Stimulated activated CD8-positive, alpha-beta memory T cell treated with anti-CD3 and anti-CD28 coated beads, Interleukin-12 subunit alpha, Interleukin-12 subunit beta, amount 100 ng/mL, for 4 hours (primary cell): ENCODE data around the gene NUMA1.

ENCODE experiments used
- DNase-seq: peaks from one replicate; pipeline ENCODE4 v3.0.0-alpha.2; 2020; ENCODE audit warnings: low read depth

The NUMA1 gene

DNA sequence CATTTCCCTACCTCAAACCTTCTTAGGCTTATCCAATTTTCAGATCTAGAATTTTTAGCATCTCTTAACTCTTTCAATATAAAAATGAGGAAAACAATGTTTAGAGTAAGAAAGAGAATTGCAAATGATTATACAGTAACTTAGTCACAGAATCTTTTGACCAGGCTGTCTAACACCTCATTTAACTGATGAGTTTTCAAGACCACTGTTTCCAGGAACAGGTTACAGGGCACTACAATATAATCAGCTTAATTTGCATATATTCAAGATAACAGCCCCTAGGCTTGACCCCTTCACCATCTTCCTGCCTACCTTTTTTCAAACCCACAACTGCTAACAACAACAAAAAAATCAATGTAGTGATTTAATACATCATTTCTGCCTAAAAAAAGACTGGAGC, 12.7 kb downstream of the NUMA1 start:
- no peak for DNase-seq

GRCh38 chr11:72067266-72067665, 13.1 kb downstream of the NUMA1 start:
- no peak for DNase-seq

DNA sequence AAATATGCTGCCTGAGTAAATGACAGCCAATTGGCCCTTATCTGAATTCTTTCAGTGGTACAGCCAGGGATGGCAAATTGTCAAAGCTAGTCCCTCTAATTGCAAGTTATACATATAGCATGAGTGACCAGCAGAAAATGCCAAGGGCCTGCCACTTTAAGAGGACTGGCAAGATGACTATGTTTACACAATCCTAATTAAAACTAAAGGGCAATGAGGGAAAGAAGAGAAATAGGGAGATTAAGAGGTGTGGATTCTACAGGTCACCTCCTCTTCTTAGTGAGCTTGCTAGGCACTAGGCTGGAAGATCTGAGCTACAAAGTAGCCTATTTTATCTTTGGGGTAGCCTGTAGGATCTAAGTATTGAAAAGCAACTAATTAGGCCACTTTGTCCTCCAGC, 13.5 kb downstream of the NUMA1 start:
- DNase-seq, result no peak

GRCh38 chr11:72061739-72062396, 18.5 kb downstream of the NUMA1 start:
- DNase-seq, result no peak

DNA sequence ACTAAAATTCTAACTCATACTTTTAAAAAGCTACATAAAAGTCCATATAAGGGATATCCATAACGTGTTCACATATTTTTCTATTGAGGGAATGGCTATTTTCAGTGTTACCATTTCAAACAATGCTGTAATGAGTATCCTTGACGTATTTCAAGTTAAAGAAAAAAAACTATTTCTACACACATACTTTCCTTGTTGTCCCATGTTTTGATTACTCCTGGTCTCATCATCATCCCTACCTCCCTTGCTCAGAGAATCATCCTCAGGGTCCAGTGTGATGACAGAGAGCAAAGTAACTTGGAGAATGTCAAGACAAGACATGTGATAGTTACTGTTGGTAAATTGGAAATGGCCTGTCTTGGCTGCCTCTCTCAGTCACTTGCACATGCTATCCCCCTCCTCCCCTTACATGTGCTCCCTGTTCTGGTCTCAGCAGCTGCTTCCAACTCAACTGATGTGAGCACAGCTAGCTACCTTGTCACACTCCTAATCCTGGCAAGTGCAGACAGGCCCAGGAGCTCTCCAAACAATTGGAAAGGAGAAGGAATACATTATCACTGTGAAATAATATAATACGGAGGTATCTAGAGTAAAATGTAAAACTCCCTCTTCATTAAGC, 21.8 kb downstream of the NUMA1 start:
- no peak for DNase-seq

DNA sequence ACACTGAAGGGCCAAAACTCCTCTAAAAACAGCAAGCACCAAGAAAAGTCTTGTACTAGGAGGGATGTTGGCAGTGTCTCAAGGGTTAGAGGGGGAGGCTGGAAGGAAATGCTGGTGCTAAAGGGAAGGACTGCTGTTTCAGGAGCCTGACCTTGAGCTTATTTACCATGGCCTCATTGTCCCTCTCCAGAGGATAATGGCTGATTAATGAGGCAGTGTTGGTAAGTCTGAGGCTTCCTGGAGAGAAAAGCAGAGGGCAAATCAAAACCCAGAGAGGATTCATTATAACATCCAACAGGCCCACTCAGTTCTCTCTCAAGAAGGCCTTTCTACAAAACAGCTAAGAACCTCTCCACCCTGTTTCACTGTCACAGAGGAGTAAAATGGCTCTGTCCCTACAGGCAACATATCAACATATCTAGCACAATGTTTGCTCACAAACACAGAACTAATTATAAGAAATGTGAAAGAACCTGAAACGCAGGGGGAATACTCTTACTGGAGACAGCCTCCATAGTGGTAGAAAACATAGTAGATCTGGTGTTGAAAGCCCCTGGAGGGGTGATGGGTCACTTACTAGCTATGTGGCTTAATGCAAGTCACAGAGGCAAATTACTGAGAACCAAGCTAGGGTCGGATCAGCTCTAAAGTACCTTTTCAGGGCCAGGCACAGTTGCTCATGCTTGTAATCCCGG, 31.4 kb downstream of the NUMA1 start:
- no peak for DNase-seq

GRCh38 chr11:72045849-72046248, 34.5 kb downstream of the NUMA1 start:
- no peak for DNase-seq

- no peak for DNase-seq
Measured at GRCh38 chr11:72042064-72042745, 38.1 kb downstream of the NUMA1 start.

DNA sequence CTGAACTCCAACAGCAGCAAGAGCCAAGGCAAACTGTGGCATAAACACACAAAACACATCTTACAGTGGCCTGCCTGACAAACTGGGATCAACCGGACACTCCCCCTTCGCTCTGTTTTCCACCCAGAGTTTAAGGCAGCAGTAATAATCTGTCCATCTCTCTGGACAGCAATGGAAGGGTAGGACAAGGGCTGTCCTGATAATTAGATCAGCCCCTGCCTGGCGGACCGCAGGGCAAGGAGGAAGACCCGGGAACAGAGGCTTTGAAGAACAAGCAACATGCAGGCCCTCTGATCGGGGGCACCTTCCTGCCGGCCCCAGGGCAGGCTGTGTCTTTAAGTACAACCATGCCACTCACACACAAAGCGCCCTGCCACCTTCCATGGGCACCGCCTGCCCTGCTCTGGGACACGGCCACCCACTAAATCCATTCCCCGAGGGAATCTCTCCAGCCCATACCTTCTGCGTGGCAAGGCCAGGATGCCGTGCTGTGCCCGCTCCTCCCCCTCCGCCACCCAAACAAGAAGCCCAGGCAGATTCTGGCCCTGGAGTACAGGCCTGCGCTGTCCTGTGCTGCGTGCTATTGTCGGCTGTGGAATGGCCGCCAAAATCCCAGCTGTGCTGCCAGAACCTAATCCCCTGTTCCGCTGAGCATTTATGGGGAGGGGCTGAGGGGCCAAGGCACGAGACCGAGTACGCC, 38.8 kb downstream of the NUMA1 start:
- DNase-seq, result peak; percentile 10

DNA sequence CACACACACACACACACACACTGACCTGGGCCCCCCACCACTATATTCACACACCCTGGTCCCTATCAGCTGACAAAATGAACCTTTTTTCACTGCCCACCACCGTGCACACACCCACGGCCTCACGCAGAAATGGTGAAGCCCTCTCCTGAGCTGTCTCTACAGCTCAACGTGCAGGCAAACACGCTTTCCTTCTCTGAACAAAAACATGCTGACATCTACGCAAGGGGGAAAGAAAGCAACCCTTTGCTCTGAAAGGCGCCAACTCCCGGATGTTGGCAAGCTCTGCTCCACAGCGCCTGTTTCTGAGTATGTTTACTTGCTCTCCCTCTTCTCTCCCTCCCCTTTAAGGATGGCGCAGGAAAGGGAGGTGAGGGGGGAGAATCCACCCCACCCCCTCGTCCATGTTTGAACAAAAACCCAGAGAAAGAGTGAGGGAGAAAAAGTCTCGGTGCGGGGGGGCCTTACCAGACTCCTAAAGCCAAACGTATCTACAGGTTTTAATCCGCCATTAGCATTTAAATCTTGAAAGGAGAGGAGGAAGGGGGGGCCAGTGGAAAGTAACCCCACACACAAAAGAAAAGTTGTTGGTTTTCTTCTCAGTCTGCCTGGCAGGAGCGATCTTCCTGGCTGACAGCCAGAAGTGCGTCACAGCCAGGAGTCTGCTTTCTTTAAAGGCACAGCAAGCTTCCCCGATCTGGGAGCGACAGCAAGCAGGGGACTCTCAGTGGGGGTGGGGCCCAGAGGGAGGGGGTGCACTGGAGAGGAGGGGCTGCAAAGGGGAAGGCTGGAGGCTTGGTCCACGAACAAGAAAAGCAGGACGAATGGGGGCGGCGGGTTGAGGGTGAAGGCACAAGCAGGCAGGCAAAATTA, 39.6 kb downstream of the NUMA1 start:
- peak; percentile 51 for DNase-seq

- DNase-seq, result no peak
Measured at GRCh38 chr11:72039856-72040401, 40.4 kb downstream of the NUMA1 start.

DNA sequence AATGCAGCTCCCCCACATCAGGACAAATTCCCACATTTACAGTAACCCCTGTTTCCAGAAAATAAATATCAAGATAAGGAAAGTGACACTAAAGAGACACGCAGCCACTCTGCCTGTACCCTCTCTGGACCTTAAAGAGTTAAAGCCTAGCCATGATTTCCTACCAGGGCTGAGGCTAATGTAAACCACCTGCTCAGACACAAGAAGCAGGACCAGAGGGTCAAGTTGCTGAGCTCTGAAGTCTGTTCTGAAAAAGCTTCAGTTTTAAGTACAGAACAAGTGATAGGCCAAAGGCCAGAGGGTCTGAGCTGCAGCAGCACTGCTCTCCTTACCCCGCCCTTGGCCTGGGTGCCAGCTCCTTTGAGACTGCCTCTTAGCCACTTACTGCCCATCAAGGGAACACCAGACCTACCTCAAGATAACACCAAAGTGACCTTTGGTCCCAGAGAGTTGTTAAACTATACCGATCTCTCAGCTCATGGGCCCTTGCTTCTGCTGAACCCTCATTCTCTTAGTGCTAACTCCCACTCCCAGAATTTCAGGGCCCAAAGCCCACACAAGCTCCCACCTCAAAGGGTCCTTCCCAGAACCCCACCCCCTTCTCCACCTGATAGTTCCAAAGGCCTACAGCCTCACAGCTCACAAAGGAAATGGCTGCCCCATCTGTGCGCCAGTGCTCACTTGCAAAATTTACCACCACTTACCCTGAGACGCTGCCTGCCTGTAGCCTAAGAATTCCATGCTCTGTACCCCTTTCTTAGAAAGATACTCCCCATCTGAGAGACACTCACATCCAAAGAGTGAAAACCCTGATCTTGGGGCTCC, 41.1 kb downstream of the NUMA1 start:
- no peak for DNase-seq

GRCh38 chr11:72038491-72038890, 41.9 kb downstream of the NUMA1 start:
- DNase-seq, result no peak

DNA sequence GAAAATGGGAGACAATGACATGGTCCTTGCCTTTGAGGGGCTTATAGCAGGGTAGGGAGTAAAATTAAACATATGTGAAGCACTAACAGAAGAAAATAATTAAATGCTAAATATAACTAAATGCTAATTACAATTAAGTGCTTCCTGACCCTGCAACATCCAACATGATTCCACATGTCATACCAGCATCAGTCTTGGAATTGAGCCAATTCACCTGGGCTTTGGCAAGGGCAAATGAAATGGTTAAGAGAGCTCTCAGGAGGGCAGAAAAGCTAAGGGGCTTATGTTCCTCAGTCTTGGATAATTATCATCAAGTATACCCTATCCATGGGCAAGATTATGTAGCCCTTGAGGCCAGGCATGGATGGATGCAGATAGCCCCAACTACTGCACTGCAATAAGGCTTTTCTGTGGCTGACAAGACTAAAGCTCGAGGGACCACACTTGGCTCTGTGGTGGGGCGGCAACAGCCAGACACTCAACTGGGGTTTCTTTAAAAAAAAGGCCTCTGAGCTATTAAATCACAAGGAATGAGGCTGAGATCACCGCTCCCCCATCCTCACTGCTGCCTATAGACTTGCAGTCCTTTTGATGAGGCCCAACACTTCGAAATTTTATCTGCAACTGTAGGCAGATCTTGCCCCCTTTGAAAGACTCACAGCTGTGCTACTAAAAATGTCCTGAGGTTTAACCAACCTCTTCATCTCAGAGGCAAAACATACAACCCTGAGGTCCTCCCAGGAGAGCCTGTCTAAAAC, 42.6 kb downstream of the NUMA1 start:
- no peak for DNase-seq

GRCh38 chr11:72036687-72037086, 43.7 kb downstream of the NUMA1 start:
- no peak for DNase-seq

DNA sequence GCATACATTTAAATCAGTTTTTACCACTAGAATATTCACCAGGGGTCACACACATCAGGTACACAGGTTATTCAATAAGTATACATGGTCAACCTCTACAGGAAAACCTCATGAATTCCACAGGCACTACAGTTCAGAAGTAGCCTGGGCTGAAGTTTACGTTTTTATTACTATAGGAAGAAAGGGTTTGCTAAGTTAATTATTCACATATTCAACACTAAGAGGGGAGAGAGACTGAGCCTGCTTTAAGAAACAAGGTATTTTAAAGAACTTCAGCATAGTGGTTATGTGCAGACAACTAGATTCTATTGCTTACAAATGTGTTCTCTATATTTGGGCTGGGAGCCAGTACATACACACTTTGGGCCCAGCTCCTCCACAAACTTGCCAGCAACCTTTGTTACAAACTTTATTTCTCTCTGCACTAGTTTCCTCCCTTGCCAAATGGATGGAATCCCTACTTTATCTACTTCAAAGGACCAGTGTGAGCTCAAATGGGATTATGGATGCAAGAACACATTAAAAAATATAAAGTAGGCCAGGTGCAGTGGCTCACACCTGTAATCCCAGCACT, 49.8 kb downstream of the NUMA1 start:
- DNase-seq, result no peak

DNA sequence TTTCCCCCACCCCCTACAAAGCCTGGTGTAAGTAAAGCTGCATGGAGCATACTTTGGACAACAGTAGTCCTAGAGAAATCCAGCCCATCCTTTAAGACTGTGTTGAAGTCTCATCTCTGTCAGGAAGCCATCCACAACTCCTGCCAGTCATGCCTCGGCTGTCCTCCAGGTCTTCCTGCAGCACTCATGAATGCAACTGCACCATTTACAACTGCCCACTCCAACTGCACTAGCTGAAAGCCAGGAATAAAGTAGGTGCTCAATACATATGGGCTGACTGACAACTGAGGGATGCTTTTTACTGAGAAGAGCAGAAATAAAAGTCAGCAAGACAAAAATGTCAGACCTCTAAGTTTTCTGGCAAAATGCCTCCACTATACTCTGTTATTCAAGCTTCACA, 54.3 kb downstream of the NUMA1 start:
- no peak for DNase-seq

- DNase-seq, result no peak
Measured at GRCh38 chr11:72024069-72024754, 56.1 kb downstream of the NUMA1 start.
